Lower lobe of right lung (tissue), 2 donors: ENCODE results near the gene TRNAU1AP. TPM values are rescaled to one million over a fixed set of nuclear protein-coding genes. Genes with fewer than 3 reads are reported as not detected.
"Not testable (repeated sequence)": the region's sequence is repeated elsewhere in the genome, so short reads cannot be mapped to it uniquely, and the experiment has no call there.

ENCODE experiments used
- ATAC-seq, 2 donors: fragments of 200-7000 bp; cut with Tn5 transposase; one replicate each; pipeline ENCODE4 v1.9.1; 2020 to 2022; ENCODE audit warnings: mild to moderate bottlenecking in 2 of 2, moderate library complexity in 2 of 2
- DNase-seq: peaks from one replicate; pipeline ENCODE4 v3.0.0-alpha.2; 2020
- H3K27ac ChIP-seq: fragments of 200-600 bp; one replicate; pipeline ENCODE4 v1.8.0; 2022
- H3K27me3 ChIP-seq: fragments of 200-600 bp; one replicate; pipeline ENCODE4 v1.8.0; 2022; ENCODE audit warnings: low read depth
- H3K36me3 ChIP-seq: fragments of 200-600 bp; one replicate; pipeline ENCODE4 v1.8.0; 2022; ENCODE audit warnings: mild to moderate bottlenecking
- H3K4me1 ChIP-seq: fragments of 200-600 bp; one replicate; pipeline ENCODE4 v1.8.0; 2022
- H3K4me3 ChIP-seq: fragments of 200-600 bp; one replicate; pipeline ENCODE4 v1.8.0; 2022; ENCODE audit warnings: mild to moderate bottlenecking
- H3K9me3 ChIP-seq: fragments of 200-600 bp; one replicate; pipeline ENCODE4 v1.8.0; 2022
- intact Hi-C: fragments of 100-400 bp; cut with DNase I; formaldehyde crosslinking; loops from one replicate; pipeline ENCODE4 v1.11.0; 2022
- total RNA-seq: library from RNA; stranded (reverse); fragmentation: NEBNext Ultra II Directional; extraction: Animal tissue kit (Norgen Biotek cat#: 25700); gene quantifications from one replicate; pipeline ENCODE4 v1.2.1, GENCODE V29; 2021
- TF ChIP-seq, protein P1 (sequence below): fragments of 200-600 bp; IDR thresholded peaks from one replicate; pipeline ENCODE4 v1.8.0; 2022; ENCODE audit warnings: antibody characterized with exemption, mild to moderate bottlenecking
- donor health status: DM: no; HTN: yes; CAD: no; lungs with severe emphysema.

The TRNAU1AP gene
- total RNA-seq, 1 donor from 2014 or later: 26.3 TPM

- no peaks in the 10 kb centered on the region for H3K9me3 ChIP-seq
- H3K4me3 ChIP-seq: peak overlapping the region; percentile 96
- intact Hi-C loops: no loop called here
- peak; percentile 2 to 33 for ATAC-seq
- DNase-seq: no peak
- H3K27ac ChIP-seq: peak overlapping the region; percentile 91
- H3K27me3 ChIP-seq: no peaks in the 10 kb centered on the region
- H3K4me1 ChIP-seq: peaks cover 32% of the 10 kb centered on the region
- TF ChIP-seq, protein P1, sequence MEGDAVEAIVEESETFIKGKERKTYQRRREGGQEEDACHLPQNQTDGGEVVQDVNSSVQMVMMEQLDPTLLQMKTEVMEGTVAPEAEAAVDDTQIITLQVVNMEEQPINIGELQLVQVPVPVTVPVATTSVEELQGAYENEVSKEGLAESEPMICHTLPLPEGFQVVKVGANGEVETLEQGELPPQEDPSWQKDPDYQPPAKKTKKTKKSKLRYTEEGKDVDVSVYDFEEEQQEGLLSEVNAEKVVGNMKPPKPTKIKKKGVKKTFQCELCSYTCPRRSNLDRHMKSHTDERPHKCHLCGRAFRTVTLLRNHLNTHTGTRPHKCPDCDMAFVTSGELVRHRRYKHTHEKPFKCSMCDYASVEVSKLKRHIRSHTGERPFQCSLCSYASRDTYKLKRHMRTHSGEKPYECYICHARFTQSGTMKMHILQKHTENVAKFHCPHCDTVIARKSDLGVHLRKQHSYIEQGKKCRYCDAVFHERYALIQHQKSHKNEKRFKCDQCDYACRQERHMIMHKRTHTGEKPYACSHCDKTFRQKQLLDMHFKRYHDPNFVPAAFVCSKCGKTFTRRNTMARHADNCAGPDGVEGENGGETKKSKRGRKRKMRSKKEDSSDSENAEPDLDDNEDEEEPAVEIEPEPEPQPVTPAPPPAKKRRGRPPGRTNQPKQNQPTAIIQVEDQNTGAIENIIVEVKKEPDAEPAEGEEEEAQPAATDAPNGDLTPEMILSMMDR: no peak
- H3K36me3 ChIP-seq: peaks cover 34% of the 10 kb centered on the region
These were observed 29.3 kb downstream of the TRNAU1AP start for GRCh38 chr1:28582248-28582615.

DNA sequence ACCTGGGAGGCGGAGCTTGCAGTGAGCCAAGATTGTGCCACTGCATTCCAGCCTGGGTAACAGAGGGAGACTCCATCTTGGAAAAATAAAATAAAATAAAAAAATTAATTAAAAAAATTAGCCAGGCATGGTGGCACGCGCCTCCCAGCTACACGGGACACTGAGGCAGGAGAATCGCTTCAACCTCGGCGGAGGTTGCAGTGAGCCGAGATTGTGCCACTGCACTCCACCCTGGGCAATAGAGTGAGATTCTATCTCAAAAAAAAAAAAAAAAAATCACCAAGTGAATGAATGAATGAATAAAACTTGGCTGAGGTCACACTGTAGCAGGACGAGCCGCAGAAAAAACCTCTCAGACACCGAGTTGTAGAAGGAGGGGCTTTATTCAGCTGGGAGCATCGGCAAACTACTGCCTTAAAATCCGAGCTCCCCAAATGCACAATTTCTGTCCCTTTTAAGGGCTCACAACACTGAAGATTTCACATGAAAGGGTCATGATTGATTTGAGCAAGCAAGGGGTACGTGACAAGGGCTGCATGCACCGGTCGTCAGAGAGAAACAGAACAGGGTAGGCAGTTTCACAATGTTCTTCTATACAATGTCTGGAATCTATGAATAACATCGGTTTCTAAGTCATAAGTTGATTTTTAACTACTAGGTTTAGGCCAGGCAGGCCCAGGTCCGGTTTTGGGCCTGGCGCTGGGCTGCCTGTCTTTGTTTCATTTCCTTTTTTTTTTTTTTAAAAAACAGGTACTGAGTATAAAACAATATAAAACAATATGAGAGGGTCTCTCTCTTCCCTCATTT lies 33.9 kb downstream of the TRNAU1AP start:
- ATAC-seq, H3K4me3 ChIP-seq, intact Hi-C loops, DNase-seq, H3K36me3 ChIP-seq, H3K27ac ChIP-seq, H3K9me3 ChIP-seq, H3K27me3 ChIP-seq: not testable (repeated sequence)
- H3K4me1 ChIP-seq: peaks cover 19% of the 10 kb centered on the region

DNA sequence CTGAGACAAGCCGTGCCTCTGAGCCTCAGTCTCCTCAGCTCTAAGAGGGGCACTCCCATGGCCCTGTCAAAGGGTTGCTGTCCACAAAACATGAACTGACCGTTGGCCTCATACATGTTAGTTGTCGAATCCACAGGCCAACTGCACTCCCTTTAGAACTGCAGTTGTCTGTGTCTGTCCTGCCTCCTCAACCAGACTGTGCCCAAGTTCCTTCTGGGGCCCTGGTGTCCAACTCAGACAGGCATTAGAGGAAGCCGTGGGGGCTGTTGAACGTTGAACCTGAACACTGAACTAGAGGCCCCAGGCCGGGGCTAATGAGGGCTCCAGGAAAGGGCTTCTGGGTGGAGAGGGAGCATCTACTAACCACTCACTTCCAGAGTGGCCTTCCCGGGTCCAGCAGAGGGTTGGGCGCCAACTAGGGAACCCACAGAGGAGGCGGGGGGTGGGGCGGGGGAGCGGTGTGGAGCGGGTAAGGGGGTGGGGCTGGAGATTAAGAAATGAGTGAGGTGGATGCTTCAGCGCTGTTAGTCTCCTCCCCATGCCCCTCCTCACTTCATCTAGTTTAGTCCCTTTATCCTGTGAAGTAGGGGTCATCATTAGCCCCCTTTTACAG lies 38.9 kb downstream of the TRNAU1AP start, which contains the start of gene RAB42:
Gene RAB42, plus strand, starts transcription at position 558 of the 613 bp plus-strand sequence. CDS start 247 bp downstream, outside the sequence.
- Histone ChIP-seq H3K27me3 (no peaks in the 10 kb centered on the region), H3K4me3 (peak within 1 kb of the TSS; percentile 63), H3K36me3 (no peaks in the 10 kb centered on the region), H3K27ac (peak within 1 kb of the TSS; percentile 64), H3K4me1 (peaks cover 15% of the 10 kb centered on the region), H3K9me3 (no peaks in the 10 kb centered on the region)
- TF ChIP-seq, protein P1: no peak
- intact Hi-C loops: no loop called here
- peak; percentile 78 to 82 for ATAC-seq
- DNase-seq: peak; percentile 76

DNA sequence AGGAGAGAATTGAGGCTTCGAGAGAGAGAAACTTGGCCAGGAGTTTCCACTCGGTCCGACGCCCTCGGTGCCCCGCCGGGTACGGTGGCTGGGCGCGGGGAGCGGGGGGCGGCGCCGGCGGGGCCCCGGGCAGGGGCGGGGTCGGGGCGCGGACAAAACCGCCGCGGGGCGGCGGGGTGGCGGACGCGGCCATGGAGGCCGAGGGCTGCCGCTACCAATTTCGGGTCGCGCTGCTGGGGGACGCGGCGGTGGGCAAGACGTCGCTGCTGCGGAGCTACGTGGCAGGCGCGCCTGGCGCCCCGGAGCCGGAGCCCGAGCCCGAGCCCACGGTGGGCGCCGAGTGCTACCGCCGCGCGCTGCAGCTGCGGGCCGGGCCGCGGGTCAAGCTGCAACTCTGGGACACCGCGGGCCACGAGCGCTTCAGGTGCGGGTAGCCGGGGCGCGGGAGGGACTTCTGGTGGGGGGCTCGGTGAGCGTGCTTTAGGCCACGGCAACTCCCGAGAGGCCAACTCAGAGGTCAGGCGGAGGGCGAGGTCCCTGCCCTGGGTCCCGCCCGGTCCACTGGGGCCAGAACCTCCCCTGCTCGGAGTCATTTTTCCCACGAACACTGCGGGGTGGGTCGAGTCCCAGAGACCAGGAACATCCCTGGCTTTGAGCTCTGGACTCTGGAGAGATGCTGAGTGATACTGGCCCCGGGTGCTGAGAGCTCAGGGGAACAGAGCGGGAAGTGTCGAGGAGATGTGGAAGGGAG lies 39.6 kb downstream of the TRNAU1AP start:
- ATAC-seq (peak; percentile 68 to 76), DNase-seq (peak; percentile 50)
- intact Hi-C loops: no loop called here

DNA sequence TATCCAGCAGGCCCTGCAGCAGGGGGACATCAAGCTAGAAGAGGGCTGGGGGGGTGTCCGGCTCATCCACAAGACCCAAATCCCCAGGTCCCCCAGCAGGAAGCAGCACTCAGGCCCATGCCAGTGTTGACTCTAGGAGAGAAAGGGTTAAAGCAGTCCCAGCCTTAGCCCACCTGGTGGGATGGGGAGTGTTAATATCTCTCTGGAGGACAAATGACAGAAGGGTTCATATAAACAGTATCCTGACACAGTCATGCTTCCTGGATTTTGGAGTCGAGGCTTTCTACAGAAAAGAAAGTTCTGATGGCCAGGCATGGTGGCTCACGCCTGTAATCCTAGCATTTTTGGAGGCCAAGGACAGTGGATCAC lies 41.1 kb downstream of the TRNAU1AP start:
- intact Hi-C loops, H3K4me3 ChIP-seq, H3K27ac ChIP-seq, H3K9me3 ChIP-seq, ATAC-seq, H3K27me3 ChIP-seq, DNase-seq, H3K36me3 ChIP-seq: not testable (repeated sequence)
- H3K4me1 ChIP-seq: peaks cover 15% of the 10 kb centered on the region

More for the DNA sequence above, 39.6 kb downstream of the TRNAU1AP start:
- peaks cover 15% of the 10 kb centered on the region for H3K4me1 ChIP-seq
- no peaks in the 10 kb centered on the region for H3K36me3 ChIP-seq
- peak overlapping the region; percentile 64 for H3K27ac ChIP-seq
- H3K4me3 ChIP-seq: peak overlapping the region; percentile 63
- no peaks in the 10 kb centered on the region for H3K27me3 ChIP-seq
- TF ChIP-seq, protein P1: no peak
- no peaks in the 10 kb centered on the region for H3K9me3 ChIP-seq

- ATAC-seq, intact Hi-C loops, H3K4me3 ChIP-seq, DNase-seq, H3K27me3 ChIP-seq, H3K27ac ChIP-seq, H3K9me3 ChIP-seq, H3K36me3 ChIP-seq: not testable (repeated sequence)
- H3K4me1 ChIP-seq: peaks cover 15% of the 10 kb centered on the region
These were observed 42.0 kb downstream of the TRNAU1AP start for GRCh38 chr1:28594686-28595411.
